Renal cortical epithelial cell (primary cell): ENCODE results near the gene DYNLT2B. TPM values are rescaled to one million over a fixed set of nuclear protein-coding genes. Genes with fewer than 3 reads are reported as not detected.
"Not testable (repeated sequence)": the region's sequence is repeated elsewhere in the genome, so short reads cannot be mapped to it uniquely, and the experiment has no call there.

Source experiments
- DNase-seq: peaks from one replicate; pipeline ENCODE4 v3.0.0-alpha.2; 2011; ENCODE audit warnings: low read depth
- total RNA-seq: library from RNA; depleted of rRNA; stranded (reverse); fragments of >200 nt; gene quantifications from 2 replicates; pipeline ENCODE4 v1.2.3, GENCODE V29; 2014

The DYNLT2B gene
- total RNA-seq, 1 donor from 2014 or later, result 16.1 TPM

DNA sequence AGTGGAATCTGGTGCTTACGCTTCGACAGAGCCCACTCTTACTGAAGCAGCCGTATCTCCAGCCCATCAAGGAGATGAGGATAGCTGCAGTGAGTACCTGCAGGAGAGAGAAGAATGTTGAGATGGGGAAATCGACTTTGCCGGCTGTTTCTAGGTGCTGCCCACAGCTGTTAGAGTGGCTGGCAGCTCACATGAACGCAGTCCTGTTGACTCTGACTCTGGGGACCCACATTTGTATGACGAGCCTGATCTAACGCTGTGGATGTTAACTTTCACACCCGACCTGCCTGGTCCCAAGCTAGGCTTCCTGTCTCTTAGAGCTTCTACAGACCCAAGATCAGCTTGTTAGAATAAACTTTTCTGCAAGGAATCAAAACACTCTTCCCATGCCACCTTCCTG lies 8.9 kb upstream of the DYNLT2B start:
- DNase-seq, result no peak

DNA sequence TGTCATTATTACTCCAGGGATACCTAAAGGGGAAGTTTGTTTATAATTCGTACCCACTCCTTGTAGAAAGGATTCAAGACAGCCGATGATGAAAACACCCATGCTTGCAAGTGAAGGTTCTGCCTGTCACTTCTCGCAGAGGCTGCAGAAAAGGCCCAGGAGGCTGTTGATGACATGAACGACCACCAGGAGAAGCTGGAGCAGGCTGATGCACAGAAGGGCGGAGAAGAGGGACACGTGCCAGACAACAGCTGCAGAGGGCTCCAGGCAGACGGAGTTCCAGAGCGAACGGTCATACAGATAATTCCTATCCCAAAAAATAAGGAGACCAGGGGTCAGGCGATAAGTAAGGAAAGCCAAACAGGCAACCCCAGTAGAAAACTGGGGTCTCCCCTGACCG lies 5.7 kb upstream of the DYNLT2B start:
- DNase-seq, result no peak

DNA sequence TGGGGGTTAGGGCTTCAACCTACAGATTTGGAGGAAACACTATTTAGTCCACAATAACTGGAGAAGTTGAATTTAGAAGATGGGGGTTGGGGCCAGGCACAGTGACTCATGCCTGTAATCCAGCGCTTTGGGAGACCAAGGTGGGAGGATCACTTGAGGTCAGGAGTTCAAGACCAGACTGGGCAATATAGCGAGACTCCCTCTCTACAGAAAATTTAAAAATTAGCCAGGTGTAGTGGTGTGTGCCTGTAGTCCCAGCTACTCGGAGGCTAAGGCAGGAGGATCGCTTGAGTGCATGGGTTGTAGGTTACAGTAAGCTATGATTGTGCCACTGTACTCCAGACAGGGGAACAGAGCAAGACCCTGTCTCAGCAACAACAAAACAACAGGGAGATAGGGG lies 5.0 kb upstream of the DYNLT2B start:
- DNase-seq, result no peak

DNA sequence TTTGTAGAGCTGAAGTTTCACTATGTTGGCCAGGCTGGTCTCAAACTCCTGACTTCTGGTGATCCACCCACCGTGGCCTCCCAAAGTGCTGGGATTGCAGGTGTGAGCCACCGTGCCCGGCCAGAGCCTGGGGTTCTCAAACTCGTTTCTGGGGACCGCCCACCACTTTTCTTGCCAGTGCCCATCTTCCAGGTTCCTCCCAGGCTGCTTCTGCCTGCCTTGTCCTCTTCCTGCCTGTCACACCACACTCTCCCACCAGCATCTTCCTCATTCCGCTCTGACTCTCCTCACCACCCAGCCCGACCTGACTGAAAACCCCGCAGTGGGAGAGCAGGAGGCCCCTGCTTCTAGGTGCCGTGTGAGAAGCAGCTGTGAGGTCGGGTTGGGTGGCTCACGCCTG lies 3.1 kb upstream of the DYNLT2B start:
- DNase-seq, result no peak

DNA sequence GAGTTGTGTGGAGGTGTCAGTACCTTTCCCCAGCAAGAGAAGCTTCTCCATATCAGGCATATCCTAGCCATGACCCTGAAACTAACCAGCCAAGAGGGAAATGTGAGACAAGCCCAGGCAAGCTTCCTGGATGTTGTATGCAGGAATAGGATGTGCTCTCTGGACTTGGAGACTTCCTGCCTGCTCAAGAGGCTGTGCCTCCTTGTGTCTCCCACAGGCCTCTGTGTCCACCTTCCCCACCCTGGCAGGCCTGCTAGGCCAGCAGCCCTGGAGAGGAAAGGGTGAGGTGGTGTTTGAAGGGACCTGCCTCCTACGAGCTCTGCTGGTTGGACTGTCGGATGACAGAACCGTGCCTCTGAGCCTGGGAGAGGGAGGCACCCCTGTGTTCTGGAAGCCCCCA lies 2.1 kb upstream of the DYNLT2B start:
- no peak for DNase-seq

DNA sequence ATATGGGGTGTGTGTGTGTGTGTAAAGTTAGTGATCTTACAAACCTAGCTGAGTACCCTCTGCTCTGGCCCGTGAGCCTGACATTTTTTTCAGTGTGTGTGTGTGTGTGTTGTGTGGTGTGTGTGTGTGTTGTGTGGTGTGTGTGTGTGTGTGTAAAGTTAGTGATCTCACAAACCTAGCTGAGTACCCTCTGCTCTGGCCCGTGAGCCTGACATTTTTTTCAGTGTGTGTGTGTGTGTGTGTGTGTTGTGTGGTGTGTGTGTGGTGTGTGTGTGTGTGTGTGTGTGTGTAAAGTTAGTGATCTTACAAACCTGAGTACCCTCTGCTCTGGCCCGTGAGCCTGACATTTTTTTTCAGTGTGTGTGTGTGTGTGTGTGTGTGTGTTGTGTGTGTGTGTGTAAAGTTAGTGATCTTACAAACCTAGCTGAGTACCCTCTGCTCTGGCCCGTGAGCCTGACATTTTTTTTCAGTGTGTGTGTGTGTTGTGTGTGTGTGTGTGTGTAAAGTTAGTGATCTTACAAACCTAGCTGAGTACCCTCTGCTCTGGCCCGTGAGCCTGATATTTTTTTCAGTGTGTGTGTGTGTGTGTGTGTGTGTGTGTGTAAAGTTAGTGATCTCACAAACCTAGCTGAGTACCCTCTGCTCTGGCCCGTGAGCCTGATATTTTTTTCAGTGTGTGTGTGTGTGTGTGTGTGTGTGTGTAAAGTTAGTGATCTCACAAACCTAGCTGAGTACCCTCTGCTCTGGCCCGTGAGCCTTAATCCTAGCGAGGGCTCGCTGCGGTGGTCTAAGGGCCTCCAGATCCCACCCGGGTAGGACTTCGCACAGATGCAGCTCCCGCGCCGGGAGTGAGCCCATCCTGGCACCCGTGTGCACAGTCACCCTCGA lies 997 bp downstream of the DYNLT2B start:
- DNase-seq, result not testable (repeated sequence)

DNA sequence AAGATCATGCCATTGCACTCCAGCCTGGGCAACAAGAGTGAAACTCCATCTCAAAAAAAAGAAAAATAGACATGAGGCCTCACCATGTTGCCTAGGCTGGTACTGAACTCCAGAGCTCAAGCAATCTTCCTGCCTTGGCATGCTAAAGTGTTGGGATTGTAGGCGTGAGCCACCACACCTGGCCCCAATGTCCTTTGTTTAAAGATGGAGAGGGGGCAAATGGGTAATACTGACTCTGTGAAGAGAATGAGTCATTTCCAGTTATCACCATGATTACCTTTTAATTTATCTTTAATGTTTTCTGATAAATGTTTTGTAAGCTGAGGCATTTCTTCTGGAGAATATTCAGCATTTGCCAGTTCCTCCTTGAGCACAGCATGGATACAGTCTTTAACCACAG lies 2.2 kb downstream of the DYNLT2B start:
- no peak for DNase-seq

DNA sequence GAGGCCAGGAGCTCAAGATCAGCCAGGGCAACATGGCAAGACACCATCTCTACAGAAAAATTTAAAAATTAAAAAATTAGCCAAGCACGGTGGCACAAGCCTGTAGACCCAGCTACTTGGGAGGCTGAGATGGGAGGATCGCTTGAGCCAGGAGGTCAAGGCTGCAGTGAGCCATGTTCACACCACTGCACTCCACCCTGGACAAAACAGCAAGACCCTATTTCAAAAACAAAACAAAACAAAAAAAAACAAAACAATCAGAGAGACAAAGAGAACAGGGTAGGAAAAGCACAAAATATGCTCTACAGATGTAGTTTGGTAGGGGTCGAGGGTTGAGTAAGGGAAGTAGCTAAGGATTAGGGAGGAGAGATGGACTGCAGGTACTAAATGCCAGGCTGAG lies 3.4 kb downstream of the DYNLT2B start:
- no peak for DNase-seq

DNA sequence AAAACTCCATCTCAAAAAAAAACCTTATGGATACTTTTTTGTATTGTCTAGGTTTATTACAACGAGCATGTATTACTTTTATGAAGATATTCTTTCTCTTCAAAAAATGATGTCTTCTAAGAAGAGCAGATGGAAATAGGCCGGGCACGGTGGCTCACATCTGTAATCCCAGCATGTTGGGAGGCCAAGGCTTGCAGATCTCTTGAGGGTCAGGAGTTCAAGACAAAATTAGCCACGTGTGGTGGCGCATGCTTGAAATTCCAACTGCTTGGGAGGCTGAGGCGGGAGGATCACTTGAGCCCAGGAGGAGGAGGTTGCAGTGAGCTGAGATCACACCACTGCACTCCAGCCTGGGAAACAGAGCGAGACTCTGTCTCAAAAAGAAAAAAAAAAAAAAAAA lies 4.0 kb downstream of the DYNLT2B start:
- DNase-seq, result not testable (repeated sequence)

DNA sequence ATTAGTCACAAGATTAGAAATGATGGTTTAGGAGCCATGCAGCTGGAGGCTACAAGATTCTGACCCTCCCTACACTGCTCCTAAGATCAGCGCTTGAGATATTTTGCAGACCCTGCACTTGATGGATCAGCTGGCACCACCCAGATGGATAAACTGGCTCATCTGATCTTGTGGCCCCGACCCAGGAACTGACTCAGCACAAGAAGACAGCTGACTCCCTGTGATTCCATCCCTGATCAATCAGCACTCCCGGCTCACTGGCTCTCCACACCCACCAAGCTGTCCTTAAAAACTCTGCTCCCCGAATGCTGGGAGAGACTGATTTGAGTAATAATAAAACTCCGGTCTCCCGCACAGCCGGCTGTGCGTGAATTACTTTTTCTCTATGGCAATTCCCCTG lies 15.1 kb downstream of the DYNLT2B start:
- DNase-seq, result not testable (repeated sequence)

DNA sequence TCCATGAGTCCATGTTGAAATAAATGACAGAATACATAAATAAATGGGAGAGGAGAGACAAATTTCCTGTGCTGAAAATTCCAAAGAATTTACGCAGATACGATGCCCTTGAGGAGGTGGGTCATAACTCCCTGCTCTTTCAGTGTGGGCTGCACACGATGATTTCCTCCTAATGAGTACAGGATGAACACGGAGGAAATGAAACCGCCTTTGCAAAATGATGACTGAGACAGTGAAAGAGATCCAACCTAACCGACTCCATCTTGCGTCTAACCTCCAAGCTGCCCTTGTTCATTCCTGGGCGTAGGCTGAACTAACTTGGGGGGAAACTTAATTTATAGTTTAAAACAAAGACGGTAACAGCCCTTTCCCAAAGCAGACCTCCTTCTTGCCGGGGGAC lies 15.5 kb downstream of the DYNLT2B start:
- DNase-seq, result not testable (repeated sequence)

DNA sequence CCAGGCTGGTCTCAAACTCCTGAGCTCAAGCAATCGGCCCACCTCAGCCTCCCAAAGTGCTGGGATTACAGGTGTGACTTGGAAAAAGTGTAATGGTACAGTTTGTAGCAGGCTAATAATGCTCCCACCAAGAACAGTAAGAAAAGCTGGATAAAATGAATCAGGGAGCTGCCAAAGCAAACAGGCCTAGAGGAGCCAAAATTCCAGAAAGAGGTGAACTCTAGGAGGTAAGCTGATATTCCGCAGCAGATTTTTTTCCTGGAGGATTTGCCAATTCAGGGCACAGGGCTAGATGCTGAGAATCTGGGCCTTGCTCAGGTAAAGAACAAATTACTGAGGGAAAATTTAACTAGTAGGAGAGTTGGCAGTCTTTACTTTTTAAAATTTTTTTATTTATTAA lies 19.5 kb downstream of the DYNLT2B start:
- DNase-seq, result no peak

DNA sequence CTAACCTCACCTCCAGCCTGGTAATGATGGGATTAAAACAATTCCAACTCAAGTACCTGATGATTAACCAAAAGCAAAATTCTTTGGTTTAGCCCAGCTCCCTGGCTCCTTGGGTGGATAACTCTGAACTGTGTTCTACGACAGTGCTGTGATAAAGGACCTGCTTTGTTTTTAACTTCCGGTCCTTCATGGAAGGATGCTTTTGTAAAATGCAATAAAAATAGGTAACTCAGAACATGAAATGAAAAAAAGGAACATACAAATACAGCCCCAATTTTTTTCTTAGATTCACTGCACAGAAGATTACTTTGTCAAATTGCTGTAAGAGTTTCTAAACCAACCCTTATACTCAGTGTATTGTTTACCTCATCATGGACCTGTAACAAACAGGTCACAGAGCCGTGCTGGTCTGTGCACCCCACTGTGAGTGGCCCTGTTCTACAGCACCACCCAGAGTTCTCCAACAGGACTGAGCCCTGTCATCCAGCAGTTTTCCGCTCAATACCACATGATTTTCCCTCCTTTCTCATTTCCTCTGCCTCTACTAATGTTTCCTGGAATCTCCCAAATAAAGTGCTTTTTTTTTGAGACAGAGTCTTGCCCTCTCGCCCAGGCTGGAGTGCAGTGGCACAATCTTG lies 25.6 kb downstream of the DYNLT2B start:
- peak; percentile 32 for DNase-seq

DNA sequence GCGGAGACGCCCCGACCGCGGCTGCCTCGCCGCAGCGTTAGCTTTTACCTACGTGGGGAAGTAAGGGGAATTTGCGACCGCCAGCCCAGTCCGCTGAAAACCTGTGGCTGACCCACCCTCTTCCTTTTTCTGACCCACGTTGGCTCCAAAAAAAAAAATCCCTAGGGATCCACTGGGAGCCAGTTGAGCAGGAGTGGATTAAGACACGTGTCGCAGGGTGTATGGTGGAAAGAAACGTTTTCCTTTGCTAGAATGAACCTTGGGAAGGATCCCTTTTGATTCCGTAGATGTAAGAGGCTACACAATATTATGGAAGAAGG lies 29.9 kb downstream of the DYNLT2B start:
- peak; percentile 16 for DNase-seq

DNA sequence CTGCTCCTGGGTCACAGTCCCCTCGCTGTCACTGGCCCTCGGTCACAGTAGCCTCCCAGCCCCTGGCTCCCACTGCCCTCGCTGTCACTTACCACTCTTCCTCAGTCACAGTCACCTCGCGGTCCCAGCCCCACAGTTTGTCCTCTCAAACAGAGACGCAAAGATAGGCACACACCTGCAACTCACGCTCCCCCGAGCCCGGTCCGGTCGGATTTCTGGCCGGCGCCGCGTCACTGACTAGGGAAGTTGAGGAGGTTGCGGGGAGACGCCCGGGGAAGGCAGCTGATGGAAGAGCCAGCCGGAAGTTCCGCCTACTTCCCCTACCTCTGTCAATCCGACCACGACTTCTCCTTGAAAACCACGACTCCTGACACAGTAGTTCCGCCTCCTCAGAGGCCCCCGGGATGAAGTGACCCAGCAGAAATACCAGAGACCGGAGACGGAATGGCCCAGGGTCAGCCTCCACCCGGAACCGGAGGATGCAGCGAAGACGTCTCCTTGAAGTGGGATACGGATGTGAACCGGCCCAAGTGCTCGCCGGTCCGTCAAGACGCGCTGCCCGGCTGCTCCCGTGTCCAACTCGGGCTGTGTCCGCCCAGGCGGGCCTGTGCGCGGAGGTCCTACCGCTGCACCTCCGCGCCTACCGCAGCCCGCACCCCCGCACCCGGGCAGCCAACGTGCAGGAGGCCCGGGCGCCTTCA lies 30.4 kb downstream of the DYNLT2B start, which contains the start of gene PCYT1A:
TSS of gene PCYT1A (minus strand) at position 287 of the 701 bp plus-strand sequence. CDS start 17,195 bp downstream, outside the sequence.
- peak; percentile 93 for DNase-seq

DNA sequence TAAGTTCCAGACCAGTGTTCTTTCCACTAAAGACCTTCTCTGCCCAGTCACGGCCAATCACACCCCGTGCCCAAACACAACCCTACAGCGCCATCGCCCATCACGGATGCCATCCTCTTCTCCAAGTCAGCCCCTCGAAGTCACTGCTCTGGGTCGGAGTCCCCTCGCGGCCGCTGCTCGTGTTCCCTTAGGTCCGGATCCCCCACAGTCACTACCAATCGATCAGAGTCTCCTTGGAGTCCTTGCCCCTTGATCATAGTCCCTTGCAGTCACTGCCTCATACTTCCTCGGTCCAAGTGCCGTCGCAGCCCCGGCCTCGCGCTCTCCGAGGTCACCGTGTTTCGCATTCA lies 31.0 kb downstream of the DYNLT2B start:
- peak; percentile 12 for DNase-seq

DNA sequence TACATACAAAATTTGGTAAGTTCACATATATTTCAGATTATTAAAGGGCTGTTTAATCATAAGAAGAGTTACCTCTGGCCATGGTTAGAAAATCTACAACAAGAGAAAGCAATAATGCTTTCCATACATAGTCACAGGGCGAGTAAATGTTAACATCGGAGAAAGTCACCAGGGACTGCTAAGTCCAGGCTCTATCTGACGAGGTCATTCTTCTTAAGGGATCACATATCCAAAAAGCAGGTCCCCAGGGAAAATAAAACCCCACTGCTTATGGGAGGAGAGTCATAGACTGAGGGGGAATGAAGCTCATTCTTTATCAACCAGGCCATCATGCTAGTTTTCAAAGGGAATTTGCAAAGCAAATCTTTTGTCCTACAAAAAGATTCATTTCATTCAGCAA lies 33.6 kb downstream of the DYNLT2B start:
- no peak for DNase-seq

DNA sequence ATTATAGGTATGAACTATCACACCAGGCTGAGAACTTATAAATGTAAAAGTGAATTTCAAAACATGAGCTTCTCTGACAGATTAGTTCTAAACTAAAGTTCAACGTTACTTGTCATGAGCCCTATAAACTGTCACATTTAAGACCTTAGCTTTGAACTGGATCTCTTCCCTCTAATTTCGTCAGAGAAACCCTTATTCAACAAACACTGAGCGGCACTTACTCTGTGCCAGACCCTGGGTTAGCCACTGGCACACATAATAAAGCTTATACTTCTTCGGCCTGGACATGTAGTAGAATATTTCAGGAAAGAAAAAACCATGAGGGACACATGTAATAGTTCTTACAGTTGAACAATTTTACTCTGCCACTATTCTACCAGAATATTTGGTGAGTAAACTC lies 36.1 kb downstream of the DYNLT2B start:
- DNase-seq, result no peak

DNA sequence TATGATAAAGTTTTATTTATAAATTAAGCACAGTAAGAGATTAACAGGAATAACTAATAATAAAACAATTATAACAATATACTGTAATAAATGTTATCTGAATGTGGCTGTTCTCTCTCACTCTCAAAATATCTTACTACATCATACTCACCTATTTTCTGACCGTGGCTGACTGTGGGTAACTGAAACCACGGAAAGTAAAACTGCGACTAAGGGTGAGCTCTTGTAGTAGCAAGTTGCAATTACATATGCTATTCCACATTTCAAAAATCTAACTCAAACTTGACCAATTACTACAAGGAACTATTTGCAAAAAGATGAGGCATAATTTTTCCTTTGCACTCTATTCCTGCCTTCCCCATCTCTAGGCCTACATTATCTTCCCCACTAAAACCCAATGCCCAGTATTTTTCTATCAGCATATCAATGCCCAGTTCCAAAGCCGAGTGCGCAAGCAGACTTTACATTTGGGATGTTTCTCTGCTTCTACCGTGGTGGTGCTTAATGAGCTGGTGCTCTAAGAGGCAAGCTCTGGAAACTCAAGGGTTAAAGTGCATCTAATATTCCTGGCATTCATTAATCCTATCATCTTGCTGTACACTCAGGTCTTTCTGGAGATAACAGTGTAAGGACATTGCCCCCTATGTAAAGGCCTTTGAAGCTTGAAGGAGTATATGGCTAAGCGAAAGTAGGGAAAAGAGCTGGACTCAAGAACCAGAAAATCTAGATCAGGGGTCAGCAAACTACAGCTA lies 37.2 kb downstream of the DYNLT2B start:
- no peak for DNase-seq

DNA sequence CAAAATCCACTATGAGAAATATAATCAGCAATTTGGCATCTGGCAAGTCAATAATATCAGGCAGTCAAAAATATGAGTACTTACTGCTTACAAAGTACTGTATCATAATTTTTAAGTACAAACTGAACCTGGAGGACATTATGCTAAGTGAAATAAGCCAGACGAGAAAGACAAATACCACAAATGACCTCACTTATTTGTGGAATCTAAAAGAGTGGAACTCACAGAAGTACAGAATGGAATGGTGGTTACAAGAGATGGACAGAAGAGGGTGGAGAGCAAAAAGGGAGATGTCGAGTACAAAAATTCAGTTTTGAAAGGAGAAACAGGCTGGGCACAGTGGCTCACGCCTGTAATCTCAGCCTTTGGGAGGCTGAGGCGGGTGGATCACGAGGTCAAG lies 42.9 kb downstream of the DYNLT2B start:
- no peak for DNase-seq

DNA sequence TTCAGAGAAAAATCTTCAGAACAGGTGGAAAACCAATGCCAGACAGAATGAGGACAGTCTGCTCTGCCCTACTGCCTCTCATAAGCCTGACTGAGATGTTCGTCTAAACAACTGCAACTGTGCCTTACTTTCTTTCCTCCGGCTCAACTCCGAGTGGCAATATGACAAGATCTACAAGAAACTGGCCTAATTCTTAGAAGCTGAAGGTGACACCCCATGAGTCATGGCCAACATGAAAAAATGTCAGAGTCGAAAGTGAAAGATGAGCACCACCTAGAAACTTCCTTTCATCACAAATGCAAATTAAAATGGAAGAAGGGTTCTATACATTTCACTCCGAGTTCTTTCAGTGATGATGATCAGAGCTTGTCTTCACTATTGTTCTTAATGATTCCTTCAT lies 43.5 kb downstream of the DYNLT2B start:
- no peak for DNase-seq

DNA sequence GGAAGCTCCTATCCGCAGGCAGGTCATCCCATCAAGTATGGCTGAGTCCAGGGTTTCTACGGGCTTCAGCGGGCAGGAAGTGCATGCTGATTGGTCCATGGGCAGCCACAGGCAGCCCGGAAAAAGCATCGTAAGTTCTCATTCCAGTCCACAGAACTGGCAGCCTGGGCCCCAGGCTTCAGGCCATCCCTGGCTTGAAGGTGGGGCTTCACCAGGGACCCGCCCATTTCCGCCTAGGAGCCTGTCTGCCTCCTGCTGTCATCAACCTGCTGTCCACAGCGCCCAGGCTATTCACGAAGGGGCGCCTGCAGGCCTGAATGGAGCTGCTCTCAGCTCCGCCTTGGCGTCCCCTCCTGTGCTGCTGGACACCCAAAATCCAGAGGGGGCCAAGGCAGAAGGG lies 44.4 kb downstream of the DYNLT2B start:
- no peak for DNase-seq
